ENCODE results near the gene CCDC34. TPM values are rescaled to one million over a fixed set of nuclear protein-coding genes. Genes with fewer than 3 reads are reported as not detected.

The CCDC34 gene
- total RNA-seq, 1 donor from 2014 or later: 1.6 TPM

GRCh38 chr11:27319072-27319471, 43.9 kb downstream of the CCDC34 start:
- Histone ChIP-seq H3K4me1 (no peaks in the 10 kb centered on the region), H3K4me3 (no peak overlapping the region), H3K36me3 (no peaks in the 10 kb centered on the region), H3K27me3 (no peaks in the 10 kb centered on the region), H3K27ac (no peak overlapping the region), H3K9me3 (no peaks in the 10 kb centered on the region)
- intact Hi-C loops (cut with DNase I): no loop called here
- TF ChIP-seq, protein P1, sequence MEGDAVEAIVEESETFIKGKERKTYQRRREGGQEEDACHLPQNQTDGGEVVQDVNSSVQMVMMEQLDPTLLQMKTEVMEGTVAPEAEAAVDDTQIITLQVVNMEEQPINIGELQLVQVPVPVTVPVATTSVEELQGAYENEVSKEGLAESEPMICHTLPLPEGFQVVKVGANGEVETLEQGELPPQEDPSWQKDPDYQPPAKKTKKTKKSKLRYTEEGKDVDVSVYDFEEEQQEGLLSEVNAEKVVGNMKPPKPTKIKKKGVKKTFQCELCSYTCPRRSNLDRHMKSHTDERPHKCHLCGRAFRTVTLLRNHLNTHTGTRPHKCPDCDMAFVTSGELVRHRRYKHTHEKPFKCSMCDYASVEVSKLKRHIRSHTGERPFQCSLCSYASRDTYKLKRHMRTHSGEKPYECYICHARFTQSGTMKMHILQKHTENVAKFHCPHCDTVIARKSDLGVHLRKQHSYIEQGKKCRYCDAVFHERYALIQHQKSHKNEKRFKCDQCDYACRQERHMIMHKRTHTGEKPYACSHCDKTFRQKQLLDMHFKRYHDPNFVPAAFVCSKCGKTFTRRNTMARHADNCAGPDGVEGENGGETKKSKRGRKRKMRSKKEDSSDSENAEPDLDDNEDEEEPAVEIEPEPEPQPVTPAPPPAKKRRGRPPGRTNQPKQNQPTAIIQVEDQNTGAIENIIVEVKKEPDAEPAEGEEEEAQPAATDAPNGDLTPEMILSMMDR (IDR thresholded peaks at IDR 0.05): no peak
- DNase-seq: no peak
- ATAC-seq: no peak

GRCh38 chr11:27317751-27318150, 45.3 kb downstream of the CCDC34 start:
- no peaks in the 10 kb centered on the region for H3K4me1 ChIP-seq
- intact Hi-C loops (cut with DNase I): no loop called here
- no peak overlapping the region for H3K27ac ChIP-seq
- H3K4me3 ChIP-seq: no peak overlapping the region
- ATAC-seq (no peak), DNase-seq (no peak)
- H3K27me3 ChIP-seq: no peaks in the 10 kb centered on the region
- no peaks in the 10 kb centered on the region for H3K9me3 ChIP-seq
- no peaks in the 10 kb centered on the region for H3K36me3 ChIP-seq
- TF ChIP-seq, protein P1 (IDR thresholded peaks at IDR 0.05): no peak

GRCh38 chr11:27315836-27316235, 47.2 kb downstream of the CCDC34 start:
- DNase-seq: no peak
- no peak for ATAC-seq
- intact Hi-C loops (cut with DNase I): no loop called here
- H3K4me3 ChIP-seq: no peak overlapping the region
- H3K27ac ChIP-seq: no peak overlapping the region
- H3K27me3 ChIP-seq: no peaks in the 10 kb centered on the region
- H3K9me3 ChIP-seq: no peaks in the 10 kb centered on the region
- TF ChIP-seq, protein P1 (IDR thresholded peaks at IDR 0.05): no peak
- H3K4me1 ChIP-seq: no peaks in the 10 kb centered on the region
- H3K36me3 ChIP-seq: no peaks in the 10 kb centered on the region

DNA sequence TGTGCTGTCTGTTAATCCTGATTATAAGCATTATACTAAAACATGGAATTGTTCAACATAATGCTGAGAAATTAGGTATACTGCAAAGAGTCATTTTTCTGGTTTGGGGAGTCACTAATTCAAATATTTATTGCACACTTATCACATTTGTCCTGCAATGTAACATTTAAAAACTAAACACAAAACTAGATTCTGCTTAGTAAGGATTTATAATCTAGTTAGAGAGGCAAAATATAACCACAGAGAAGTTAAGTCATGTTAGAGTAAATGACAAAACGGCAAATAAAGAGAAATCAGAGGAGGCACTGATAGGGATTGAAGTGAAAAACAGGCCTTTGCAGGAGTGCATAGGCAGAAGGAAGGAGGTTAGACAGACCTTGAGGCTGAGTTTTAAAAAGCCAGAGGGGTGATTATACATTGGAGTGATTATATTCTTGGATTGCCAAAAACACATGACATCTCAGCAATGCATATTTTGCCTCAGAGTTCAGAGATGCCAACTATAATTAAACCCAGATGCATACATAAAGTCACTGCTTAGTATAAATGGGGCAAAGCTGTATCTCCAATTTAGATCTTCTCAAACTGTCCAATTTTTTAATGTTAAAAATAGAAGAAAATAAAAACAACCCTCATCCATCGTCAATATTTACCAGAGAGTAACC, 49.7 kb downstream of the CCDC34 start:
- no peaks in the 10 kb centered on the region for H3K27me3 ChIP-seq
- H3K4me1 ChIP-seq: no peaks in the 10 kb centered on the region
- H3K9me3 ChIP-seq: no peaks in the 10 kb centered on the region
- intact Hi-C loops (cut with DNase I): no loop called here
- TF ChIP-seq, protein P1 (IDR thresholded peaks at IDR 0.05): no peak
- H3K4me3 ChIP-seq: no peak overlapping the region
- DNase-seq: no peak
- no peak overlapping the region for H3K27ac ChIP-seq
- ATAC-seq: no peak
- no peaks in the 10 kb centered on the region for H3K36me3 ChIP-seq

DNA sequence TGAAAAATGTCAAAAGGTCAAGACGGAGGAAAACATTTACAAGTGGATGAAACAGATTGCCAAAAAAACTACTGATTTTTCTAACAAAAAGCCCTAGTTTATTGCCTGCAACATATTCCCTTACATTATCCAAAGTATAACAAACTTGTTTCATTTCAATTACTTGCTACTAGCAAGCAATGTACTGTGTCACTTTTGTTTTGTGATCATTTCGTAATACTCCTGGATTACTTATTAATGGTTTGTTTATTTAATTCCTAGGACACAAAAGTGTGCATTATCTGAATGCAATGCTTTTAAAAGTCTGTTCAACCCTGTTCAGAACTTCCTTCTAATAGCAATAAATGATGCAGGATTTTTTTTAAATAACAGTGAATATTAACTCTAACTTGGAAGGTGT, 50.9 kb downstream of the CCDC34 start:
- H3K4me1 ChIP-seq: no peaks in the 10 kb centered on the region
- no peaks in the 10 kb centered on the region for H3K27me3 ChIP-seq
- H3K36me3 ChIP-seq: no peaks in the 10 kb centered on the region
- no peak overlapping the region for H3K4me3 ChIP-seq
- DNase-seq: no peak
- no peaks in the 10 kb centered on the region for H3K9me3 ChIP-seq
- TF ChIP-seq, protein P1 (IDR thresholded peaks at IDR 0.05): no peak
- no peak for ATAC-seq
- no peak overlapping the region for H3K27ac ChIP-seq
- intact Hi-C loops (cut with DNase I): no loop called here

DNA sequence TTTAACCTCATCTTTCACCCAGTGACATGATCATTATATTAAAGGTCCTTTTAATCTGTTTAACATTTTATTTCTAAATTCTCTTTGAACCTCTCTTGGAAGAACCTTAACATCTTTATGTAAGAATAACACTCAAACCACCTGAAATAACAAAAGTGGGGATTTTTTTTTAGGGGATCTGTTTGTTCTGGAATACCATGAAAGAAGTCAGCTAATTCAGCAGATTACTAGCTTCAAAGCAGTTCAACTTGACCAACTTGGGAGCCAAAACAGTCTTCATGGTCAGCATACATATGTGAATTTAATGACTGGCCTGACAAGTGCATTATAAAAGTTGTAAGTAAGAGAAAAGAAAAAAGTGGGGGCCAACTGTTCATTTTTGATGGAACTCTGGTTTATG, 52.3 kb downstream of the CCDC34 start:
- Histone ChIP-seq H3K27ac (no peak overlapping the region), H3K4me1 (no peaks in the 10 kb centered on the region), H3K36me3 (no peaks in the 10 kb centered on the region), H3K27me3 (no peaks in the 10 kb centered on the region), H3K4me3 (no peak overlapping the region), H3K9me3 (no peaks in the 10 kb centered on the region)
- intact Hi-C loops (cut with DNase I): no loop called here
- TF ChIP-seq, protein P1 (IDR thresholded peaks at IDR 0.05): no peak
- no peak for DNase-seq
- no peak for ATAC-seq

Measured in upper lobe of right lung (tissue), 1 donor.